Fibroblast of mammary gland (primary cell): Measurements from ENCODE around the gene ASPA.

Experiments
- DNase-seq: peaks from one replicate; pipeline ENCODE4 v3.0.0-alpha.2; 2010; ENCODE audit warnings: low read depth
- H3K4me3 ChIP-seq: 2 replicates; pipeline ENCODE4 v1.5.1; 2011; ENCODE audit warnings: low read depth, mild to moderate bottlenecking, low read length, moderate library complexity; ENCODE audit not compliant: control insufficient read depth
- TF ChIP-seq, protein P1 (sequence below): conservative IDR thresholded peaks from 2 replicates; pipeline ENCODE4 v1.5.1; 2011; ENCODE audit warnings: low read depth, low read length, inconsistent platforms; ENCODE audit not compliant: control insufficient read depth, insufficient read depth

Gene ASPA

DNA sequence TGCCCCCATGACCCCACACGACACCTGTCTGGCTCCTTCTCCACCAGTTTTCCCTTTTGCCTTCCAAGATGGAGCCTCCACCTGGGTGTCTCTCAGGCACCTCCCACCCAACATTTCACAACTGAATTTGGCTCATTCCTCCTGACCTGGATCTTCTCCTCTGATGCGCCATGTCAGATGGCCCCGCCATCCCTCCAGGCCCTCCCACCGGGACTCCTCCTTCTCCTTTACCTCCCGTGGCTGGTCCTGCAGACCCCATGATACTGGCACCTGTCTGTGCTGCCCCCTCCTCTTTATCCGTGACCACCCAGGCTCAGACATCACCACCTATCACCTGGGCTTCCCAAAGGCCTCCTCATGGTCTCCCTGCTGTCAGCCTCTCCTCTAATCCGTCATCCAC, 77.1 kb downstream of the ASPA start:
- TF ChIP-seq, protein P1, sequence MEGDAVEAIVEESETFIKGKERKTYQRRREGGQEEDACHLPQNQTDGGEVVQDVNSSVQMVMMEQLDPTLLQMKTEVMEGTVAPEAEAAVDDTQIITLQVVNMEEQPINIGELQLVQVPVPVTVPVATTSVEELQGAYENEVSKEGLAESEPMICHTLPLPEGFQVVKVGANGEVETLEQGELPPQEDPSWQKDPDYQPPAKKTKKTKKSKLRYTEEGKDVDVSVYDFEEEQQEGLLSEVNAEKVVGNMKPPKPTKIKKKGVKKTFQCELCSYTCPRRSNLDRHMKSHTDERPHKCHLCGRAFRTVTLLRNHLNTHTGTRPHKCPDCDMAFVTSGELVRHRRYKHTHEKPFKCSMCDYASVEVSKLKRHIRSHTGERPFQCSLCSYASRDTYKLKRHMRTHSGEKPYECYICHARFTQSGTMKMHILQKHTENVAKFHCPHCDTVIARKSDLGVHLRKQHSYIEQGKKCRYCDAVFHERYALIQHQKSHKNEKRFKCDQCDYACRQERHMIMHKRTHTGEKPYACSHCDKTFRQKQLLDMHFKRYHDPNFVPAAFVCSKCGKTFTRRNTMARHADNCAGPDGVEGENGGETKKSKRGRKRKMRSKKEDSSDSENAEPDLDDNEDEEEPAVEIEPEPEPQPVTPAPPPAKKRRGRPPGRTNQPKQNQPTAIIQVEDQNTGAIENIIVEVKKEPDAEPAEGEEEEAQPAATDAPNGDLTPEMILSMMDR = no peak
- H3K4me3 ChIP-seq = no peak overlapping the region
- DNase-seq = no peak
